GM19025 (cell line): Measurements from ENCODE around the gene PRPS1L1.

ENCODE experiments used
- ATAC-seq: cut with Tn5 transposase; IDR thresholded peaks from one replicate; pipeline ENCODE4 v1.9.1; 2021; ENCODE audit warnings: mild to moderate bottlenecking, low read depth, moderate library complexity; ENCODE audit not compliant: unreplicated experiment

PRPS1L1 gene

DNA sequence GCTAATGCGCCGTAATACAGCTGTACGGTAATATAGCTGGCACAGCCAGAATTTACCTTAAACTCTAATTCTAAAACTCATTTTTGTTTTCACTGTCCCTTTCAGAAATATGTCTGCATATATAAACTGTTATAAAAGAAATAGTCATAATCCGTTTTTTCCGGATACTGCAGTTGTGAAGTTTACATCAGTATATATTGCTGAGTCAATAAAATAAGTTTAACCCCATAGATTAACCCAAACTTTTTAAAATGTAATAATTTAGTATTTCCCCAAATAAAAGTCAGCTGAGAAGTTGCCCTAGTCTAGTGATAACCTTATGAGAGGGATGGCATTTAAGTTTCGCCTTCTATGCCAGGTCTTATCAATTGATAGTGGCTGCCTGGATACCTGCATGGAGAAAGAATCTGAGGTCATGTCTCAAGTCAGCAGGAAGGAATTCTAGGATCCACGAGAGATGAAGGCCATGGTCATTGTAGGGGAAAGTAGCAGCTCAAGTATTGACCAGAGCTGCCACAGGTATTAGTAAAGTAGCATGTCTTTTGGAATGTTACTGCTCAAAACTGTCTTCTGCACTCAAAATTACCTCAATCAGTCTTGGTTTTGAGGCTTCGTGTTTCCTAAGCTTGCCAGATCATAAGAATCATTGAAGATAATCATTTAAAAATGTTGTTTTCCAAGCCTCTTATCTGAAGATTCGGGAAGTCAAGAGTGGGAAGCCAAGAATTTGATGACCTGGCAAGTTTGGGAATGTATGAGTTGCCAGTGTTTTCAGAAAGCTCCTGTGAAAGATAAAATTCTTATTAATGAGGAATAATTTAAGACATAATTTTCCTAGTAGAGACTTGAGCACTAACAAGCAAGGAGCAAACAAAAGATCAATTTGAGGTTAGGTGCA is 10.8 kb downstream of the PRPS1L1 start:
- ATAC-seq, result no peak

DNA sequence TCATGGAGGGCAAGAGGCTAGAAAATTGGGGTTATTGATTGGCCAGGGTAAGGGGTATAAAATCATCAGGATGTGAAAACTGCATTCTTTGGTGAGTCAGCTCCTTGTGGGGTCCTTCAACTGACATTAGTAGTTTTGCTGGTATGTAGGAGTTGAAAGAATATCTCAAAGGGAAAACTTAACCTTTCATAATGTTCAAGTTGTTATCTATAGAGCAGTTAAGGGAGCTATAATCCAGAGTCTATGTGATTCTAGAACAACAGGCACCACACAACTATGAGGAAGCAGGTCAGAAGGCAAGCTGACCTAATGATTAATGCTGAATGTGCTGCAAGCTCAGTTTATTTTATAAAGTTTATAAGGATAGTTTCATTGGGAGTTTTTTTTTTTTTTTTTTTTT is 13.7 kb downstream of the PRPS1L1 start:
- ATAC-seq, result no peak

GRCh38 chr7:18004372-18004771 is 23.3 kb downstream of the PRPS1L1 start:
- ATAC-seq, result no peak

- ATAC-seq, result no peak
Measured at GRCh38 chr7:18003286-18003994, 24.2 kb downstream of the PRPS1L1 start.

DNA sequence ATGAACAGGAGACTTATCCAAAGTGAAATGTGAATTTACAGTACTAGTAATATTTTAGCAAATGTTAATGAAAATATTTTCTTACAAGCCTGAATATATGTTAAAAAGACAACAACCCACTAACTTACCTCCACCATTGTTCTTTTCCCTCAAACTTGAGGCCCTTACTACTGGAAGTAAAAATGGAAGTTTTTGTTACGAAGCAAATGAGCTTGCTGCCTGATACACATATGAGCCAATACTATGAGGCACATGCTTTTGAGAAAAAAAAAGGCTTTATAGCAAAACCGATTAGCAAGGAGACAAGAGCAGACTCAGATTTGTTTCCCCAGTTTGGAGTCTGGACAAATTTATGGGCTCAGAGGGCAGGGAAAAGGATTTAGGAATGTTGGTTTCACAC is 29.0 kb downstream of the PRPS1L1 start:
- no peak for ATAC-seq

- no peak for ATAC-seq
Measured at GRCh38 chr7:17996442-17997223, 31.0 kb downstream of the PRPS1L1 start.

GRCh38 chr7:17996040-17996439 is 31.6 kb downstream of the PRPS1L1 start:
- ATAC-seq, result no peak

DNA sequence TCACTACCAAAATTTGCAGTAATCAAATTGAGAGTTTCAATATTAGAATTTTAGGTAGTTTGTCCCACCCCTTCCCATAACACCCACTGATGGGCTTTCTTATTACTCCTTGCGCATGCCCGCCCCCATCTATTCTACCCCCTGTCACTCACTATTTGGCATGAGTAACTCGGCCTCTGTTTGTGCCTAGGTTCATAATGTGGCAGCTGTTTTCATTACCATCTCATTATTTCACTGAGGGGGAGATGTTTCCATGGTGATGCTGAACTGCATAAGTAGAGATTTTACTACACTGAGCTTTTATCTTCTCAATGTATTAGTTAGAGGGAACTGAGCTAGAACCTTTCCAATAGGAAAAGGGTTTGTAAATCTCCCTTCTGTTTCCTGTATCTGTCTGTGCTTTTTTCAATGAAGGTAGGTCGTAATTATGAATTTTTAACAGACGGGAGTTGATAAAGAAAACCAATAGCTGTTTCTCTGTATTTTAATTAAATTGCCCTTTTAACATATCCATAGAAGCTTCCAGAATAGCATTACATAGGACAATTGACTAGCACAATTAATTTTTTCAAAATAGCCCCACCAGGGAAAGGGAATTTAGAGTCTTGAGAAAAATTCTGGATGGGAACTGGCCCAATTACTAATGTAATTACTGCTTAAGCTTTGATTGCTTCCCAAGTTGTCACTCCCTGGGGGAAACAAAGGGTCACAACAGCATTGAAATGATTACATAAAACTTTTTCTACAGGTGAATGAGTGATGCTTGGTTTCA is 33.4 kb downstream of the PRPS1L1 start:
- no peak for ATAC-seq

DNA sequence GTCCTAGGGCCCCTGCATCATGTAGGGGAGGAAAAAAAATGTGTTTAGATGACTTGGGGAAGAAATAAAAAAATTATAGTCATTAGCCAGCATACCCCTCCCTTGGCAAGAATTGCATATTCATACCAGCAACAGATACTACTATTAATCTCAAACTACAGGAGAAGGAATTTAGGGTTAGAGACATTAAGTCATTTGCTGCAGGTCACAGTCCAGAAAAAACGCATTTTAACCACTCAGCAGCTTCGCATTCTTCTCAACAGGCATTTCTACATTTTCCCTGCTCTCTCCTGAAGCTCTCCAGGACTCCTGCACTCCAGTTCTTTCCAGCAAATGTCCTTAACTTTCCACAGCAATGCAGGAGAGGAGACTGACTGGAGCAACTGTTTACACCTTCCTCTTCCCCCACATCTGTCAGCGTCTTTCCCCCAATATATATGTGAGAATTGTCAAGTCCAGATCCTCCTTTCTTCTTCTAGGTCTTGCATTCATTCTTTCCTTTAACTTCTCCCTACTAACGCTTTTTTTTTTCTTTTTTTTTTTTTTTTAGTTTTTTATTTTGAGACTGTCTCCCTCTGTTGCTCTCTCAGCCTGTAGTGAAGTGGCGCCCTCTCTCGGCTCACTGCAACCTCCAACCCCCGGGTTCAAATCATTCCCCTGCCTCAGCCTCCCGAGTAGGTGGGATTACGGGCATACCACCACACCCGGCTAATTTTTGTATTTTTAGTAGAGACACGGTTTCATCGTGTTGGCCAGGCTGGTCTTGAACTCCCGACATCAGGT is 35.6 kb downstream of the PRPS1L1 start:
- no peak for ATAC-seq

DNA sequence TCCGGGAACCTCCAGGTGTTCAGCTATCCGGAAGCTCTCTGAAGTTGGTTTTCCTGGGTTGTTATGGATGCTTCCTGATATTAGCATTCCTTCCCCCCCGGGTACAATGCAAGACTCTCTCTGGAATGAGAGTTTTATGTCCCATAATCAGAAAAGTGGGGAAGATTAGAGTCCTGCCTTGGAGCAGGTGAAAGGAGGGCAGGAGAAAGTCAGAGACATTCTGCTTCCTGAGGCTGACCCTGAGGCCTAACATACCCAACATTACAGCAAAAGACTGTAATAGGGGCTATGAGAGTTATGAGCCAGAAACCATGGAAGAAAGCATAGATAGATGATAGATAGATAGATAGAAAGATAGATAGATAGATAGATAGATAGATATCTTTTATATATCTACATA is 36.9 kb downstream of the PRPS1L1 start:
- ATAC-seq, result no peak

- no peak for ATAC-seq
Measured at GRCh38 chr7:17989546-17989945, 38.1 kb downstream of the PRPS1L1 start.

DNA sequence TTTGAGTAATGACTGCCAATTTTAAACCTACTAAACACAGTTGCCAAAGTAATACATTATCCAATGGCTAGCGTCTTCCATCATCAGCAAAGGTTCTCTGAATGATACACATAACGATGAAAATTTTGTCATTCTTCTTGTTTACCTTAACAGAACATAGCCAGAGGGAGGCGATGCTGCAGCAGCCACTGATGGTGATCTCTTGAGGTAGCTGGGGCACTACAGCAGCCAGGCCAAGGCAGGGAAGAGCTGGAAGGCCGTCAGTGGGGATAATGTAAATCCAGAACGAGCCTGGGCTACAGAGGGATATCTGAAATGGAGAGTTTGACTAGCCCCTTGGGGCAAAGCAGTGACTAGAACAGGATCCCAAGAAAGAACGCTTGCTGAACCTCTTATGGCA is 38.8 kb downstream of the PRPS1L1 start:
- ATAC-seq, result no peak

GRCh38 chr7:17988141-17988540 is 39.5 kb downstream of the PRPS1L1 start:
- ATAC-seq, result no peak

GRCh38 chr7:17986851-17987250 is 40.8 kb downstream of the PRPS1L1 start:
- no peak for ATAC-seq

DNA sequence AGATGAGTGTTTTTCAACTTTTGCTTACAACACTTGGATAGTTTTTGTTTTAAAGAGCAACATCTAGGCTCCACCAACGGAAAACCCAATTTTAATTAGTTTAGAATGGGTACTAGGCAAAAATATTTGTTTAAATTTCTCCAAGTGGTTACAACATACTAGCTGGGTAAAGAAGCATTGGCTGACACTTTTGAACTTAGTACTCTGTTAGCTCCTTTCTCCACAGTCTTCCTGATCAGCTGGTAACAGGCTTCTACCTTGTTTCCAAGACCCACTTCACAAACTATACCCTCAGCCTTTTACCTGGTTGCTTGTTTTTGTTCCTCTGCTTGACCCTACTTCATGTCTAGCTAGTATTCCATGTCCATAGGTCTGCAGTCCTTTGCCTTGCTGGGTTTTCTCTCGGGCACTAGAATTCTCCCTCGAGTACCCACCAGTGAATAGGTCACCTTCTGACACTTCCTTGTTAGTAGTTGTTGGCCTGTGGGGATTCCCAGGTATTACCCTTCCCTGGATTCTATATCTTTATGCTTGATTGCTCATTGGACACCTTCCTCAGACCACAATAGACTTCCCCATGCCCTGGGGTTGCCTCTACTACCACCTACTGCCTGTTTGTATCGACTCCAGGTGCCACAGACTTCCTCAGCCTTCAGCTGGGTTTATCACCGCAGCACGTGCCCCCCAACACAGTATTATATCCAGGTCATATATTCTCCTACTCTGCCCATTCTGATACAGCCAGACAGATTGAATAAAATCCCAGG is 42.0 kb downstream of the PRPS1L1 start:
- no peak for ATAC-seq

GRCh38 chr7:17984288-17984687 is 43.4 kb downstream of the PRPS1L1 start:
- ATAC-seq, result no peak

DNA sequence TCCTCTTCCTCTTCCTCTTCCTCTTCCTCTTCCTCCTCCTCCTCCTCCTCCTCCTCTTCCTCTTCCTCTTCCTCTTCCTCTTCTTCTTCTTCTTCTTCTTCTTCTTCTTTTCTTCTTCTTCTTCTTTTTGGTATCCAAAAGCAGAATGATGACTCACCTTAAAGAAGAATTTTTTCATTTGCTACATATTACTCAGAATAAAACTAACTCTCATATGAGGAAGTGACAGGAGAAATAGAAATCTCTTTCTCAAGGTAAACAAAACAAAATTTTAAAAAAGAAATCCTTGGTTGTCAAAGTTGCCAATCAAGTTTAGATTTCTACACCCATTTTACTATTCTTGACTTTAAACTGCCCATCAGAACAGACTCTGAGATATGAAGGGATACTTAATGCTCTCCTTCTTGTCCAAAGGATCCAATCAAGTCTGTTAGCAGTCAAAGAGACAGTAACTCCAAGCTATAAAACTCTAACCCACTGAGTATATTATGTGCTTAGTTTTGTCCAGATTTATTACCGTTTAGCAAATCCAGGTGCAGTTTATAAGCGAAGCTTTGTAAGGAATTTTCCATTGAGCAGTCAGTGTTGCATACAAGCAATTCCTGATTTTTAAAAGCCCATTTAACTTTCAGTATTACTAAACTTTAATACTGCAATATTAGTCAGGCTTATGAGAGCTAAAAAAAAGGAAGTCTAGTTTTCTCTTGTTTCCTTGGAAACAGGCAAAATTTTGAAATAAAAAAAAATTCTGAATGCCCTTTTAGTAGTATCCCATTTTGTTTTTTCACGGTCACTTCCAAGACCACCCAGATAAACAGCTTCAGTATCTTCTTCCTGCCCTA is 44.2 kb downstream of the PRPS1L1 start:
- ATAC-seq, result no peak

DNA sequence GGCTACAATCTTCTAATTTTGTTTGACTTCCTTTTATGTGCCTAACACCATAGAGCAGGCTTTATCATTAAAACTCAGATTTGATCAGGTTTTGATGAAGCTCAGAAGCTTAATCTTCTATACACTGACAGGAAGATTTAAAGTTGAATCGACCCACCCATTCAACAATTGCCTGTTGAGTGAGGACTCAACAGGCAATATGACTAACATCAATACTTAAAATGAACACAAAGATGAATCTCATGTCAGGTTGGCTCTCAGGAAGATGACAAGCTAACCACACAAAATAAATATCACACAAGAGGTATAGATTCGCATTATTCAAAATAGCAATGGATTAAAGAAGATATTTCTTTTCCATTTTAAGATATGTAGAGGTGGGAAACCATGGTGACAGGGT is 50.7 kb downstream of the PRPS1L1 start:
- ATAC-seq, result no peak
